GM21737 (cell line): Measurements from ENCODE around the gene AKIRIN2.

Experiments used
- ATAC-seq: cut with Tn5 transposase; IDR thresholded peaks from one replicate; pipeline ENCODE4 v1.9.1; 2021; ENCODE audit warnings: mild to moderate bottlenecking, moderate library complexity; ENCODE audit not compliant: unreplicated experiment

AKIRIN2 gene

GRCh38 chr6:87656857-87657256 is 45.2 kb downstream of the AKIRIN2 start:
- peak; percentile 84 for ATAC-seq

GRCh38 chr6:87655824-87656223 is 46.2 kb downstream of the AKIRIN2 start:
- no peak for ATAC-seq

GRCh38 chr6:87654875-87655454 is 47.1 kb downstream of the AKIRIN2 start:
- no peak for ATAC-seq

- no peak for ATAC-seq
Measured at GRCh38 chr6:87654122-87654521, 47.9 kb downstream of the AKIRIN2 start.

GRCh38 chr6:87653074-87653962 is 48.7 kb downstream of the AKIRIN2 start:
- ATAC-seq, result no peak

- no peak for ATAC-seq
Measured at GRCh38 chr6:87645080-87645479, 57.0 kb downstream of the AKIRIN2 start.

- ATAC-seq, result no peak
Measured at GRCh38 chr6:87641065-87641692, 60.9 kb downstream of the AKIRIN2 start.

- no peak for ATAC-seq
Measured at GRCh38 chr6:87639373-87639772, 62.7 kb downstream of the AKIRIN2 start.

GRCh38 chr6:87637106-87637505 is 64.9 kb downstream of the AKIRIN2 start:
- no peak for ATAC-seq

GRCh38 chr6:87636315-87636714 is 65.7 kb downstream of the AKIRIN2 start:
- ATAC-seq, result no peak

GRCh38 chr6:87633851-87634250 is 68.2 kb downstream of the AKIRIN2 start:
- ATAC-seq, result no peak

- ATAC-seq, result no peak
Measured at GRCh38 chr6:87630746-87631145, 71.3 kb downstream of the AKIRIN2 start.

- ATAC-seq, result no peak
Measured at GRCh38 chr6:87628881-87629280, 73.2 kb downstream of the AKIRIN2 start.

GRCh38 chr6:87628424-87628823 is 73.6 kb downstream of the AKIRIN2 start:
- no peak for ATAC-seq
